ENCODE results near the gene NPFFR2.
A peak's percentile ranks its signal among the peaks of the same experiment; 100 is the strongest.
"Not testable (repeated sequence)": the region's sequence is repeated elsewhere in the genome, so short reads cannot be mapped to it uniquely, and the experiment has no call there.

NPFFR2 gene

GRCh38 chr4:72109364-72109763 is 77.6 kb downstream of the NPFFR2 start:
- DNase-seq: no peak
- in situ Hi-C loops (cut with HindIII; ENCODE audit: low pct_ligation_motif_present, low pct_unique_long_range_greater_than_20kb, low sequenced_read_pairs): no loop called here

- DNase-seq: no peak
- in situ Hi-C loops (cut with HindIII; ENCODE audit: low pct_ligation_motif_present, low pct_unique_long_range_greater_than_20kb, low sequenced_read_pairs): no loop called here
Measured at GRCh38 chr4:72109959-72110497, 78.2 kb downstream of the NPFFR2 start.

- no peak for DNase-seq
- in situ Hi-C loops (cut with HindIII; ENCODE audit: low pct_ligation_motif_present, low pct_unique_long_range_greater_than_20kb, low sequenced_read_pairs): no loop called here
Measured at GRCh38 chr4:72110886-72111285, 79.1 kb downstream of the NPFFR2 start.

GRCh38 chr4:72111863-72112262 is 80.1 kb downstream of the NPFFR2 start:
- no peak for DNase-seq
- in situ Hi-C loops (cut with HindIII; ENCODE audit: low pct_ligation_motif_present, low pct_unique_long_range_greater_than_20kb, low sequenced_read_pairs): no loop called here

- DNase-seq: peak; percentile 72
- in situ Hi-C loops (cut with HindIII; ENCODE audit: low pct_ligation_motif_present, low pct_unique_long_range_greater_than_20kb, low sequenced_read_pairs): no loop called here
Measured at GRCh38 chr4:72112514-72113156, 80.8 kb downstream of the NPFFR2 start.

- no peak for DNase-seq
Measured at GRCh38 chr4:72118017-72118416, 86.2 kb downstream of the NPFFR2 start.

GRCh38 chr4:72119946-72120345 is 88.1 kb downstream of the NPFFR2 start:
- DNase-seq: no peak
- in situ Hi-C loops (cut with HindIII; ENCODE audit: low pct_ligation_motif_present, low pct_unique_long_range_greater_than_20kb, low sequenced_read_pairs): no loop called here

More at GRCh38 chr4:72118017-72118416, 86.2 kb downstream of the NPFFR2 start:
- in situ Hi-C loops (cut with HindIII; ENCODE audit: low pct_ligation_motif_present, low pct_unique_long_range_greater_than_20kb, low sequenced_read_pairs): no loop called here

GRCh38 chr4:72128741-72129140 is 96.9 kb downstream of the NPFFR2 start:
- in situ Hi-C loops (cut with HindIII; ENCODE audit: low pct_ligation_motif_present, low pct_unique_long_range_greater_than_20kb, low sequenced_read_pairs): no loop called here
- no peak for DNase-seq

- in situ Hi-C loops (cut with HindIII; ENCODE audit: low pct_ligation_motif_present, low pct_unique_long_range_greater_than_20kb, low sequenced_read_pairs): no loop called here
- DNase-seq: no peak
Measured at GRCh38 chr4:72136429-72136828, 104.6 kb downstream of the NPFFR2 start.

GRCh38 chr4:72139997-72140396 is 108.2 kb downstream of the NPFFR2 start:
- DNase-seq; in situ Hi-C loops (cut with HindIII; ENCODE audit: low pct_ligation_motif_present, low pct_unique_long_range_greater_than_20kb, low sequenced_read_pairs): not testable (repeated sequence)

- no peak for DNase-seq
- in situ Hi-C loops (cut with HindIII; ENCODE audit: low pct_ligation_motif_present, low pct_unique_long_range_greater_than_20kb, low sequenced_read_pairs): no loop called here
Measured at GRCh38 chr4:72144241-72144640, 112.4 kb downstream of the NPFFR2 start.

GRCh38 chr4:72152731-72153130 is 120.9 kb downstream of the NPFFR2 start:
- in situ Hi-C loops (cut with HindIII; ENCODE audit: low pct_ligation_motif_present, low pct_unique_long_range_greater_than_20kb, low sequenced_read_pairs): no loop called here
- no peak for DNase-seq

- in situ Hi-C loops (cut with HindIII; ENCODE audit: low pct_ligation_motif_present, low pct_unique_long_range_greater_than_20kb, low sequenced_read_pairs); DNase-seq: not testable (repeated sequence)
Measured at GRCh38 chr4:72153634-72154033, 121.8 kb downstream of the NPFFR2 start.

- in situ Hi-C loops (cut with HindIII; ENCODE audit: low pct_ligation_motif_present, low pct_unique_long_range_greater_than_20kb, low sequenced_read_pairs); DNase-seq: not testable (repeated sequence)
Measured at GRCh38 chr4:72169285-72169684, 137.5 kb downstream of the NPFFR2 start.

- DNase-seq: no peak
- in situ Hi-C loops (cut with HindIII; ENCODE audit: low pct_ligation_motif_present, low pct_unique_long_range_greater_than_20kb, low sequenced_read_pairs): no loop called here
Measured at GRCh38 chr4:72169861-72170260, 138.1 kb downstream of the NPFFR2 start.

GRCh38 chr4:72171761-72172160 is 140.0 kb downstream of the NPFFR2 start:
- in situ Hi-C loops (cut with HindIII; ENCODE audit: low pct_ligation_motif_present, low pct_unique_long_range_greater_than_20kb, low sequenced_read_pairs): no loop called here
- no peak for DNase-seq

- no peak for DNase-seq
- in situ Hi-C loops (cut with HindIII; ENCODE audit: low pct_ligation_motif_present, low pct_unique_long_range_greater_than_20kb, low sequenced_read_pairs): no loop called here
Measured at GRCh38 chr4:72179342-72179741, 147.5 kb downstream of the NPFFR2 start.

- DNase-seq: no peak
- in situ Hi-C loops (cut with HindIII; ENCODE audit: low pct_ligation_motif_present, low pct_unique_long_range_greater_than_20kb, low sequenced_read_pairs): no loop called here
Measured at GRCh38 chr4:72186714-72187113, 154.9 kb downstream of the NPFFR2 start.

GRCh38 chr4:72194046-72194445 is 162.2 kb downstream of the NPFFR2 start:
- in situ Hi-C loops (cut with HindIII; ENCODE audit: low pct_ligation_motif_present, low pct_unique_long_range_greater_than_20kb, low sequenced_read_pairs): no loop called here
- no peak for DNase-seq

GRCh38 chr4:72194453-72194852 is 162.7 kb downstream of the NPFFR2 start:
- in situ Hi-C loops (cut with HindIII; ENCODE audit: low pct_ligation_motif_present, low pct_unique_long_range_greater_than_20kb, low sequenced_read_pairs): no loop called here
- DNase-seq: no peak

Data from ACHN (cell line).